ENCODE measurements around the gene SNRNP48.

Gene SNRNP48

GRCh38 chr6:7628909-7629308 is 38.9 kb downstream of the SNRNP48 start:
- no peak overlapping the region for H3K4me3 ChIP-seq (ENCODE audit: low read depth, low read length)
- in situ Hi-C loops (cut with HindIII; ENCODE audit: low sequenced_read_pairs) = no loop called here
- no peak for TF ChIP-seq CTCF (IDR thresholded peaks at IDR 0.05; ENCODE audit: low read depth, low read length)
- DNase-seq (ENCODE audit: low read depth, low spot score) = no peak

GRCh38 chr6:7629321-7629720 is 39.3 kb downstream of the SNRNP48 start:
- DNase-seq (ENCODE audit: low read depth, low spot score) = no peak
- in situ Hi-C loops (cut with HindIII; ENCODE audit: low sequenced_read_pairs) = no loop called here
- no peak for TF ChIP-seq CTCF (IDR thresholded peaks at IDR 0.05; ENCODE audit: low read depth, low read length)
- H3K4me3 ChIP-seq (ENCODE audit: low read depth, low read length) = no peak overlapping the region

- in situ Hi-C loops (cut with HindIII; ENCODE audit: low sequenced_read_pairs) = no loop called here
- DNase-seq (ENCODE audit: low read depth, low spot score) = no peak
- no peak overlapping the region for H3K4me3 ChIP-seq (ENCODE audit: low read depth, low read length)
- TF ChIP-seq CTCF (IDR thresholded peaks at IDR 0.05; ENCODE audit: low read depth, low read length) = no peak
These were observed 40.8 kb downstream of the SNRNP48 start for GRCh38 chr6:7630792-7631191.

GRCh38 chr6:7631466-7631865 is 41.5 kb downstream of the SNRNP48 start:
- no peak for TF ChIP-seq CTCF (IDR thresholded peaks at IDR 0.05; ENCODE audit: low read depth, low read length)
- in situ Hi-C loops (cut with HindIII; ENCODE audit: low sequenced_read_pairs) = no loop called here

GRCh38 chr6:7632501-7633290 is 42.7 kb downstream of the SNRNP48 start:
- in situ Hi-C loops (cut with HindIII; ENCODE audit: low sequenced_read_pairs) = no loop called here
- TF ChIP-seq CTCF (IDR thresholded peaks at IDR 0.05; ENCODE audit: low read depth, low read length) = no peak

More at GRCh38 chr6:7631466-7631865, 41.5 kb downstream of the SNRNP48 start:
- no peak overlapping the region for H3K4me3 ChIP-seq (ENCODE audit: low read depth, low read length)
- DNase-seq (ENCODE audit: low read depth, low spot score) = no peak

GRCh38 chr6:7633361-7633760 is 43.4 kb downstream of the SNRNP48 start:
- TF ChIP-seq CTCF (IDR thresholded peaks at IDR 0.05; ENCODE audit: low read depth, low read length) = no peak
- DNase-seq (ENCODE audit: low read depth, low spot score) = no peak
- in situ Hi-C loops (cut with HindIII; ENCODE audit: low sequenced_read_pairs) = no loop called here
- H3K4me3 ChIP-seq (ENCODE audit: low read depth, low read length) = no peak overlapping the region

More at GRCh38 chr6:7632501-7633290, 42.7 kb downstream of the SNRNP48 start:
- H3K4me3 ChIP-seq (ENCODE audit: low read depth, low read length) = no peak overlapping the region
- no peak for DNase-seq (ENCODE audit: low read depth, low spot score)

All from astrocyte of the spinal cord (primary cell).